Measurements from ENCODE around the gene MYZAP. TPM values are rescaled to one million over a fixed set of nuclear protein-coding genes. Genes with fewer than 3 reads are reported as not detected.

The MYZAP gene
- total and polyA plus RNA-seq, 10 of the 15 experiments (the other 5 are each of a cell fraction or from before 2014, with no cell fraction given) = not detected

DNA sequence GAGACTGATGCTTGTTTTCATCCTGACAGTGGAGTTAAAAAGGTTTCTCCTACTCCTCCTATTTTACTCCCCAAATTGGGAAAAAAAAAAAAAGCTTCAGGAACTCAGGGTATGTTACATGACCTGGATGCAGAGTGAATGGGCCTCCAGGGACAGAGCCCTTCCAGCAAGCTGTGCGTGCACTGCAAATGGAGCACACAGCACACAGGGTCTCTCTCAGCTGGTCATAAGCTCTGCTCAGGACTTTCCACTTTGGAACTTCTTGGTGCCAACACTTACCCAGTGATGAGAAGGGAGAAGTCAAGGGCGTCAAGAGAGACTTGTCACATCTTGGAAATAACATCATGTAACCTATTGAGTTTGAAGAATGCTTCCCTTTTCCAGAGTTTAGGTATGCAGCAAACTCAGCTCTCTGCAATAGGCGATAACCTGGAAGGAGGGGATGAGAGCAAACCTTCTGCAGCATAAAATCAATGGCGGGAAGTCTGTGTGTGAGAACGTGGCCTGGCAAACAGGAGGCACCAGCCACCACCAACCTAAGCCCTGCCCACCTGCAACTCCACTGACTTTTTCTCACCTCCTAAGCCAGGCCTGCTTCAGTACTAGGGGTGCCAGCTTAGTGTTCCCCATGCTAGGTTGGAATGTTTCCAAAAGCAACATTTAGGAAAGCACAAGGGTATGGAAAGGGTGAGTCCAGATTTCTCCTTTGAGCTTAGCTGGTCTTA is 39.8 kb downstream of the MYZAP start:
- no peaks in the 10 kb centered on the region for H3K9me3 ChIP-seq (replicated peaks; ENCODE audit: control insufficient read depth, insufficient read depth, low read length)
- no peak overlapping the region for H3K9ac ChIP-seq (ENCODE audit: control insufficient read depth, insufficient read depth, low read length)
- BruUV-seq (replicated peaks) = no TSS peak
- no peak overlapping the region for H3K4me2 ChIP-seq (ENCODE audit: control insufficient read depth, insufficient read depth)
- ChIA-PET SMC1A (ENCODE audit: uncharacterized antibody, unreplicated experiment) (interaction anchor here (1.3 kb wide), 1 partner anchor 15 kb away, joined by 3 read pairs; no protein-coding TSS in a partner anchor), RAD21 (ENCODE audit: unreplicated experiment) (no interaction called here), POLR2A (no interaction called here), CTCF (interaction anchor here (2.7 kb wide), 1 partner anchor 10 kb away, joined by 7 read pairs; no protein-coding TSS in a partner anchor)
- intact Hi-C loops (cut with micrococcal nuclease; ENCODE audit: unreplicated experiment) = no loop called here
- no peaks in the 10 kb centered on the region for H4K20me1 ChIP-seq (ENCODE audit: control insufficient read depth, insufficient read depth)
- FAIRE-seq = no peak
- no peak for DNase-seq (ENCODE audit: low read depth, low spot score)
- TF ChIP-seq BACH1 (IDR thresholded peaks at IDR 0.05; ENCODE audit: borderline replicate concordance) = no peak
- no peak for TF ChIP-seq RELA (IDR thresholded peaks at IDR 0.05; ENCODE audit: borderline replicate concordance, partially characterized antibody)
- TF ChIP-seq, protein P1, sequence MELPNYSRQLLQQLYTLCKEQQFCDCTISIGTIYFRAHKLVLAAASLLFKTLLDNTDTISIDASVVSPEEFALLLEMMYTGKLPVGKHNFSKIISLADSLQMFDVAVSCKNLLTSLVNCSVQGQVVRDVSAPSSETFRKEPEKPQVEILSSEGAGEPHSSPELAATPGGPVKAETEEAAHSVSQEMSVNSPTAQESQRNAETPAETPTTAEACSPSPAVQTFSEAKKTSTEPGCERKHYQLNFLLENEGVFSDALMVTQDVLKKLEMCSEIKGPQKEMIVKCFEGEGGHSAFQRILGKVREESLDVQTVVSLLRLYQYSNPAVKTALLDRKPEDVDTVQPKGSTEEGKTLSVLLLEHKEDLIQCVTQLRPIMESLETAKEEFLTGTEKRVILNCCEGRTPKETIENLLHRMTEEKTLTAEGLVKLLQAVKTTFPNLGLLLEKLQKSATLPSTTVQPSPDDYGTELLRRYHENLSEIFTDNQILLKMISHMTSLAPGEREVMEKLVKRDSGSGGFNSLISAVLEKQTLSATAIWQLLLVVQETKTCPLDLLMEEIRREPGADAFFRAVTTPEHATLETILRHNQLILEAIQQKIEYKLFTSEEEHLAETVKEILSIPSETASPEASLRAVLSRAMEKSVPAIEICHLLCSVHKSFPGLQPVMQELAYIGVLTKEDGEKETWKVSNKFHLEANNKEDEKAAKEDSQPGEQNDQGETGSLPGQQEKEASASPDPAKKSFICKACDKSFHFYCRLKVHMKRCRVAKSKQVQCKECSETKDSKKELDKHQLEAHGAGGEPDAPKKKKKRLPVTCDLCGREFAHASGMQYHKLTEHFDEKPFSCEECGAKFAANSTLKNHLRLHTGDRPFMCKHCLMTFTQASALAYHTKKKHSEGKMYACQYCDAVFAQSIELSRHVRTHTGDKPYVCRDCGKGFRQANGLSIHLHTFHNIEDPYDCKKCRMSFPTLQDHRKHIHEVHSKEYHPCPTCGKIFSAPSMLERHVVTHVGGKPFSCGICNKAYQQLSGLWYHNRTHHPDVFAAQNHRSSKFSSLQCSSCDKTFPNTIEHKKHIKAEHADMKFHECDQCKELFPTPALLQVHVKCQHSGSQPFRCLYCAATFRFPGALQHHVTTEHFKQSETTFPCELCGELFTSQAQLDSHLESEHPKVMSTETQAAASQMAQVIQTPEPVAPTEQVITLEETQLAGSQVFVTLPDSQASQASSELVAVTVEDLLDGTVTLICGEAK (IDR thresholded peaks at IDR 0.05; ENCODE audit: borderline replicate concordance) = no peak
- TF ChIP-seq ATF7 (IDR thresholded peaks at IDR 0.05; ENCODE audit: low read depth) = no peak
- TF ChIP-seq ZNF24 (IDR thresholded peaks at IDR 0.05) = no peak
- TF ChIP-seq IKZF1 (conservative IDR thresholded peaks at IDR 0.05) = no peak
- TF ChIP-seq, protein P2, sequence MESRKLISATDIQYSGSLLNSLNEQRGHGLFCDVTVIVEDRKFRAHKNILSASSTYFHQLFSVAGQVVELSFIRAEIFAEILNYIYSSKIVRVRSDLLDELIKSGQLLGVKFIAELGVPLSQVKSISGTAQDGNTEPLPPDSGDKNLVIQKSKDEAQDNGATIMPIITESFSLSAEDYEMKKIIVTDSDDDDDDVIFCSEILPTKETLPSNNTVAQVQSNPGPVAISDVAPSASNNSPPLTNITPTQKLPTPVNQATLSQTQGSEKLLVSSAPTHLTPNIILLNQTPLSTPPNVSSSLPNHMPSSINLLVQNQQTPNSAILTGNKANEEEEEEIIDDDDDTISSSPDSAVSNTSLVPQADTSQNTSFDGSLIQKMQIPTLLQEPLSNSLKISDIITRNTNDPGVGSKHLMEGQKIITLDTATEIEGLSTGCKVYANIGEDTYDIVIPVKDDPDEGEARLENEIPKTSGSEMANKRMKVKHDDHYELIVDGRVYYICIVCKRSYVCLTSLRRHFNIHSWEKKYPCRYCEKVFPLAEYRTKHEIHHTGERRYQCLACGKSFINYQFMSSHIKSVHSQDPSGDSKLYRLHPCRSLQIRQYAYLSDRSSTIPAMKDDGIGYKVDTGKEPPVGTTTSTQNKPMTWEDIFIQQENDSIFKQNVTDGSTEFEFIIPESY (IDR thresholded peaks at IDR 0.05) = no peak
- no peak for TF ChIP-seq NFXL1 (IDR thresholded peaks at IDR 0.05; ENCODE audit: borderline replicate concordance)
- TF ChIP-seq SMAD1 (IDR thresholded peaks at IDR 0.05; ENCODE audit: low read depth, partially characterized antibody) = no peak
- TF ChIP-seq, protein P3, sequence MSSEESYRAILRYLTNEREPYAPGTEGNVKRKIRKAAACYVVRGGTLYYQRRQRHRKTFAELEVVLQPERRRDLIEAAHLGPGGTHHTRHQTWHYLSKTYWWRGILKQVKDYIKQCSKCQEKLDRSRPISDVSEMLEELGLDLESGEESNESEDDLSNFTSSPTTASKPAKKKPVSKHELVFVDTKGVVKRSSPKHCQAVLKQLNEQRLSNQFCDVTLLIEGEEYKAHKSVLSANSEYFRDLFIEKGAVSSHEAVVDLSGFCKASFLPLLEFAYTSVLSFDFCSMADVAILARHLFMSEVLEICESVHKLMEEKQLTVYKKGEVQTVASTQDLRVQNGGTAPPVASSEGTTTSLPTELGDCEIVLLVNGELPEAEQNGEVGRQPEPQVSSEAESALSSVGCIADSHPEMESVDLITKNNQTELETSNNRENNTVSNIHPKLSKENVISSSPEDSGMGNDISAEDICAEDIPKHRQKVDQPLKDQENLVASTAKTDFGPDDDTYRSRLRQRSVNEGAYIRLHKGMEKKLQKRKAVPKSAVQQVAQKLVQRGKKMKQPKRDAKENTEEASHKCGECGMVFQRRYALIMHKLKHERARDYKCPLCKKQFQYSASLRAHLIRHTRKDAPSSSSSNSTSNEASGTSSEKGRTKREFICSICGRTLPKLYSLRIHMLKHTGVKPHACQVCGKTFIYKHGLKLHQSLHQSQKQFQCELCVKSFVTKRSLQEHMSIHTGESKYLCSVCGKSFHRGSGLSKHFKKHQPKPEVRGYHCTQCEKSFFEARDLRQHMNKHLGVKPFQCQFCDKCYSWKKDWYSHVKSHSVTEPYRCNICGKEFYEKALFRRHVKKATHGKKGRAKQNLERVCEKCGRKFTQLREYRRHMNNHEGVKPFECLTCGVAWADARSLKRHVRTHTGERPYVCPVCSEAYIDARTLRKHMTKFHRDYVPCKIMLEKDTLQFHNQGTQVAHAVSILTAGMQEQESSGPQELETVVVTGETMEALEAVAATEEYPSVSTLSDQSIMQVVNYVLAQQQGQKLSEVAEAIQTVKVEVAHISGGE (CRISPR knock-in tag; IDR thresholded peaks at IDR 0.05) = no peak
- TF ChIP-seq ASH2L (IDR thresholded peaks at IDR 0.05; ENCODE audit: borderline replicate concordance, low read depth) = no peak
- TF ChIP-seq CHD4 (IDR thresholded peaks at IDR 0.05) = no peak
- no peak for TF ChIP-seq BHLHE40 (IDR thresholded peaks at IDR 0.05; ENCODE audit: borderline replicate concordance in 1 of 2, low read depth in 2 of 2, low read length in 1 of 2)
- no peak overlapping the region for H3K27ac ChIP-seq (ENCODE audit: control insufficient read depth, insufficient read depth)
- no peaks in the 10 kb centered on the region for H3K36me3 ChIP-seq (ENCODE audit: control insufficient read depth in 2 of 2, insufficient read depth in 2 of 2, low read length in 1 of 2)
- H3K4me1 ChIP-seq (ENCODE audit: control insufficient read depth, insufficient read depth, low read length) = no peaks in the 10 kb centered on the region
- H2AFZ ChIP-seq (ENCODE audit: control insufficient read depth, low read depth, low read length) = no peak overlapping the region
- 55% methylated on average over 5 of the region's 5 CpGs for WGBS (ENCODE audit: insufficient coverage, insufficient replicate concordance, low lambda C conversion rate, missing lambda C conversion rate)
- no peak overlapping the region for H3K4me3 ChIP-seq
- no peaks in the 10 kb centered on the region; a peak in 1 of 4 replicates for H3K27me3 ChIP-seq (replicated peaks in 1 of 2; ENCODE audit: control insufficient read depth in 2 of 2, insufficient read depth in 2 of 2, low read length in 1 of 2)
- in situ Hi-C loops (cut with MboI) = no loop called here
- no peaks in the 10 kb centered on the region for H3K79me2 ChIP-seq (ENCODE audit: control insufficient read depth, insufficient read depth, low read length)
- no peak for ATAC-seq

Measured in GM12878 (cell line).